Left lung (tissue), 10 donors: ENCODE data around the gene TSPAN5. TPM values are rescaled to one million over a fixed set of nuclear protein-coding genes. Genes with fewer than 3 reads are reported as not detected.
"Not testable (repeated sequence)": the region's sequence is repeated elsewhere in the genome, so short reads cannot be mapped to it uniquely, and the experiment has no call there.

Experiments
- ATAC-seq: fragments of 200-7000 bp; cut with Tn5 transposase; one replicate; pipeline ENCODE4 v1.9.1; 2020; ENCODE audit warnings: moderate library complexity
- DNase-seq, 4 donors: peaks; one replicate each; pipeline ENCODE4 v3.0.0-alpha.2; 2013 to 2020
- H3K27ac ChIP-seq, 2 donors: fragments of 200-600 bp; sonication (generic) in 1 of 2; one replicate each; pipeline versions ENCODE4 v1.5.0 to v1.8.0; 2020 to 2021
- H3K27me3 ChIP-seq, 2 donors: fragments of 200-600 bp; sonication (generic) in 1 of 2; one replicate each; pipeline versions ENCODE4 v1.5.0 to v1.8.0; 2020 to 2021
- H3K36me3 ChIP-seq, 2 donors: fragments of 200-600 bp; sonication (generic) in 1 of 2; one replicate each; pipeline versions ENCODE4 v1.5.0 to v1.8.0; 2020 to 2021
- H3K4me1 ChIP-seq, 2 donors: fragments of 200-600 bp; one replicate each; pipeline ENCODE4 v1.8.0; 2021
- H3K4me3 ChIP-seq, 2 donors: fragments of 200-600 bp; sonication (generic) in 1 of 2; one replicate each; pipeline versions ENCODE4 v1.5.0 to v1.8.0; 2020 to 2021; ENCODE audit warnings: mild to moderate bottlenecking in 1 of 2
- H3K9me3 ChIP-seq, 2 donors: fragments of 200-600 bp; sonication (generic) in 1 of 2; one replicate each; pipeline versions ENCODE4 v1.5.0 to v1.8.0; 2020 to 2021
- intact Hi-C, 2 donors: fragments of 100-400 bp; cut with DNase I; formaldehyde crosslinking; loops; one replicate each; pipeline versions ENCODE4 v1.11.2 to v1.14.2; 2022
- polyA plus RNA-seq, 6 donors: library from polyadenylated mRNA; unstranded; fragments of 120-200 nt; gene quantifications; one replicate each; pipeline ENCODE4 v1.2.1, GENCODE V29; 2013; ENCODE audit not compliant: insufficient read length in 6 of 6
- total RNA-seq, 2 donors: library from RNA; stranded (reverse); fragmentation: NEBNext Ultra II Directional; extraction: Animal tissue kit (Norgen Biotek cat#: 25700); gene quantifications; one replicate each; pipeline ENCODE4 v1.2.1, GENCODE V29; 2021
- TF ChIP-seq, protein P1 (sequence below), 2 donors: fragments of 200-600 bp; sonication (generic) in 1 of 2; IDR thresholded peaks; one replicate each; pipeline versions ENCODE4 v1.5.0 to v1.8.0; 2021; ENCODE audit warnings: antibody characterized with exemption in 2 of 2
- donor health status: DM: no; HTN: yes; CAD: no.
- donor health status: DM: no; HTN: no; CAD: no.

Gene TSPAN5
- total and polyA plus RNA-seq, 8 donors, result 11.9 to 36.5 (median 31.7) TPM

- no peak for ATAC-seq
- no peak for DNase-seq
- TF ChIP-seq, protein P1, sequence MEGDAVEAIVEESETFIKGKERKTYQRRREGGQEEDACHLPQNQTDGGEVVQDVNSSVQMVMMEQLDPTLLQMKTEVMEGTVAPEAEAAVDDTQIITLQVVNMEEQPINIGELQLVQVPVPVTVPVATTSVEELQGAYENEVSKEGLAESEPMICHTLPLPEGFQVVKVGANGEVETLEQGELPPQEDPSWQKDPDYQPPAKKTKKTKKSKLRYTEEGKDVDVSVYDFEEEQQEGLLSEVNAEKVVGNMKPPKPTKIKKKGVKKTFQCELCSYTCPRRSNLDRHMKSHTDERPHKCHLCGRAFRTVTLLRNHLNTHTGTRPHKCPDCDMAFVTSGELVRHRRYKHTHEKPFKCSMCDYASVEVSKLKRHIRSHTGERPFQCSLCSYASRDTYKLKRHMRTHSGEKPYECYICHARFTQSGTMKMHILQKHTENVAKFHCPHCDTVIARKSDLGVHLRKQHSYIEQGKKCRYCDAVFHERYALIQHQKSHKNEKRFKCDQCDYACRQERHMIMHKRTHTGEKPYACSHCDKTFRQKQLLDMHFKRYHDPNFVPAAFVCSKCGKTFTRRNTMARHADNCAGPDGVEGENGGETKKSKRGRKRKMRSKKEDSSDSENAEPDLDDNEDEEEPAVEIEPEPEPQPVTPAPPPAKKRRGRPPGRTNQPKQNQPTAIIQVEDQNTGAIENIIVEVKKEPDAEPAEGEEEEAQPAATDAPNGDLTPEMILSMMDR (IDR thresholded peaks at IDR 0.05), result no peak
- intact Hi-C loops, result no loop called here
- Histone ChIP-seq H3K4me3 (no peak overlapping the region), H3K27me3 (no peaks in the 10 kb centered on the region), H3K4me1 (no peaks in the 10 kb centered on the region), H3K36me3 (no peaks in the 10 kb centered on the region), H3K9me3 (no peaks in the 10 kb centered on the region), H3K27ac (no peak overlapping the region)
Measured at GRCh38 chr4:98482847-98483806, 175.3 kb downstream of the TSPAN5 start.

DNA sequence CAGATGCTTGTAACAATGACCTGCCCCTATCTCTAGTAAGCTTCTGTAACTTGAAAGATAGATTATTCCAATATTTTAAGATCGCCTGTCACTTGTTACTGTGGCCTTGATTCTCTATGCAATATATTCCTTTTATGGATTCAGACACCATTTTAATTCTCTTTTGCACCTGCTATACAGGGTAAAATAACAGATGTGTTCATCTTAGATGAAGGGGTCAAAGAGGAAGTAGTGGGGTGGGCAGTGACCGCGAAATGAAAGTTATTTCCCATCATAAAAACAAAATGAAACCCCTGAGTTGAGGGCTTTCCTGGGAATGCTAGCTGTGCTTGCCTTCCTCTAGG is 175.9 kb downstream of the TSPAN5 start:
- no peak overlapping the region for H3K27ac ChIP-seq
- TF ChIP-seq, protein P1 (IDR thresholded peaks at IDR 0.05), result no peak
- H3K36me3 ChIP-seq, result no peaks in the 10 kb centered on the region
- DNase-seq (no peak), ATAC-seq (no peak)
- H3K9me3 ChIP-seq, result no peaks in the 10 kb centered on the region
- no peaks in the 10 kb centered on the region for H3K27me3 ChIP-seq
- intact Hi-C loops, result no loop called here
- no peaks in the 10 kb centered on the region for H3K4me1 ChIP-seq
- no peak overlapping the region for H3K4me3 ChIP-seq

DNA sequence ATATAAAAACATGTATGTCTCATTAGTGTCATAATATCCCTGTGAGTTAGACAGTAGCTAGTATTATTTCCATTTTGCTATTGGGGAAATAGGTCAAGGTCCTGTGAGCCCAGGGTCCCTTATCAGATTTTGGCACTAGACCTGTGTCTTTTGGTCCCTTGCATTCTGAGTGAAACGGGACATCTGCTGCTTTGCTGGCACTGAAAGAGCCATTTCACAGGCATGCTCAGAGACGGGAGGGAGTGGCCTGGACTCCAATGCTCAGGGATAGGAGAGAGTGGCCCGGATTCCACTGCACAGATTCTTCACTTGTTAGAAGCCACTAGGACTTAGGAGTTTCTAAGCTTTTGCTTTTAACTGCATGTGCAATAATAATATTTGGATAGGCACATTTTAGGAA is 177.2 kb downstream of the TSPAN5 start:
- Histone ChIP-seq H3K4me3 (no peak overlapping the region), H3K4me1 (no peaks in the 10 kb centered on the region), H3K9me3 (no peaks in the 10 kb centered on the region), H3K36me3 (no peaks in the 10 kb centered on the region), H3K27ac (no peak overlapping the region), H3K27me3 (no peaks in the 10 kb centered on the region)
- TF ChIP-seq, protein P1 (IDR thresholded peaks at IDR 0.05), result no peak
- intact Hi-C loops, result no loop called here
- DNase-seq, result peak in 1 of 4 donors; percentile 57
- ATAC-seq, result no peak

- H3K4me1 ChIP-seq, result no peaks in the 10 kb centered on the region
- TF ChIP-seq, protein P1 (IDR thresholded peaks at IDR 0.05), result no peak
- H3K27ac ChIP-seq, result no peak overlapping the region
- H3K36me3 ChIP-seq, result no peaks in the 10 kb centered on the region
- H3K4me3 ChIP-seq, result no peak overlapping the region
- no peaks in the 10 kb centered on the region for H3K27me3 ChIP-seq
- ATAC-seq (no peak), DNase-seq (no peak)
- intact Hi-C loops, result no loop called here
- H3K9me3 ChIP-seq, result no peaks in the 10 kb centered on the region
Measured at GRCh38 chr4:98480535-98480934, 177.9 kb downstream of the TSPAN5 start.

DNA sequence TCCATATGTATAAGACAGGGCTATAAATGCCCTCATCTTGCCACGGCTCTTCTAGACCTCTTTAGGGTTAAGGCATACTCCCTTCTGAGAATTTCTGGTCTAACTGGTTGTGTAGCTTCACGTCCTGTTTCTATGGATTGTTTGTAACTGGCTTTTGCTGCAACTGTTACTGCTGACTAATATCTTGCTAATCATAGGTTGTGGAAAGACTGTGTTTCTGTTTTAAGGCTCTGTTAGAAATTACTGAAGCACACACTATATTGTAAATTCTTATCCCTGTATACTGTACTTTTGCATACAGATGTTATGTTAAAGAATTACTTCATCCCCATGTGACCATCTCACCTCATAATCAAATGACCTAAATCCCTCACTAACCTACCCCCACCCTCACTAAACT is 178.8 kb downstream of the TSPAN5 start:
- not testable (repeated sequence) for H3K36me3 ChIP-seq, H3K4me3 ChIP-seq, H3K4me1 ChIP-seq, H3K27me3 ChIP-seq, H3K9me3 ChIP-seq, DNase-seq, H3K27ac ChIP-seq, ATAC-seq
- intact Hi-C loops, result loop anchor here in 1 of 2 donors (10.0 kb wide), 1 partner anchor 185 kb away; no protein-coding TSS in a partner anchor
